MM.1S (cell line): Measurements from ENCODE around the gene LEFTY1.
A peak's percentile ranks its signal among the peaks of the same experiment; 100 is the strongest.

Experiments
- DNase-seq: peaks from one replicate; pipeline ENCODE4 v3.0.0-alpha.2; 2015
- H2AFZ ChIP-seq: fragments of 300-600 bp; sonication (generic); 2 replicates; pipeline ENCODE4 v1.6.0; 2016; ENCODE audit warnings: antibody characterized with exemption, low read length
- H3F3A ChIP-seq: fragments of 300-600 bp; sonication (generic); 2 replicates; pipeline ENCODE4 v1.6.1; 2016; ENCODE audit warnings: mild to moderate bottlenecking, antibody characterized with exemption, low read length, moderate library complexity, mixed read lengths; ENCODE audit not compliant: insufficient read depth
- H3K27ac ChIP-seq: fragments of 300-600 bp; sonication (generic); 2 replicates; pipeline ENCODE4 v1.5.1; 2016; ENCODE audit warnings: mild to moderate bottlenecking, low read length
- H3K27me3 ChIP-seq: fragments of 300-600 bp; sonication (generic); replicated peaks from 2 replicates; pipeline ENCODE4 v1.6.0; 2016; ENCODE audit warnings: low read length; ENCODE audit not compliant: insufficient read depth
- H3K36me3 ChIP-seq: fragments of 300-600 bp; sonication (generic); replicated peaks from 2 replicates; pipeline ENCODE4 v1.6.1; 2016; ENCODE audit warnings: mild to moderate bottlenecking, low read length, mixed read lengths; ENCODE audit not compliant: insufficient read depth
- H3K4me1 ChIP-seq: fragments of 300-600 bp; sonication (generic); 2 replicates; pipeline ENCODE4 v1.6.1; 2016; ENCODE audit warnings: low read length, mixed read lengths
- H3K4me2 ChIP-seq: fragments of 300-600 bp; sonication (generic); 2 replicates; pipeline ENCODE4 v1.6.0; 2016; ENCODE audit warnings: low read depth, low read length
- H3K4me3 ChIP-seq: fragments of 300-600 bp; sonication (generic); 2 replicates; pipeline ENCODE4 v1.5.1; 2016; ENCODE audit warnings: low read length, mixed read lengths
- H3K79me2 ChIP-seq: fragments of 300-600 bp; sonication (generic); 2 replicates; pipeline ENCODE4 v1.6.1; 2016; ENCODE audit warnings: mixed run types, low read length, mixed read lengths
- H3K9ac ChIP-seq: fragments of 300-600 bp; sonication (generic); 2 replicates; pipeline ENCODE4 v1.6.1; 2016; ENCODE audit warnings: low read length, mixed read lengths
- H3K9me2 ChIP-seq: fragments of 300-600 bp; sonication (generic); replicated peaks from 2 replicates; pipeline ENCODE4 v1.6.1; 2016; ENCODE audit warnings: mild to moderate bottlenecking, low read length, mixed read lengths; ENCODE audit not compliant: insufficient read depth
- H3K9me3 ChIP-seq: fragments of 300-600 bp; sonication (generic); replicated peaks from 2 replicates; pipeline ENCODE4 v1.6.1; 2016; ENCODE audit warnings: mild to moderate bottlenecking, low read length, mixed read lengths; ENCODE audit not compliant: insufficient read depth
- H4K20me1 ChIP-seq: fragments of 300-600 bp; sonication (generic); 2 replicates; pipeline ENCODE4 v1.6.1; 2016; ENCODE audit warnings: mild to moderate bottlenecking, low read length, moderate library complexity, mixed read lengths; ENCODE audit not compliant: insufficient read depth
- EZH2 ChIP-seq: fragments of 300-600 bp; sonication (generic); optimal IDR thresholded peaks from 2 replicates; pipeline ENCODE3; 2017; ENCODE audit warnings: low read depth, mild to moderate bottlenecking, antibody characterized with exemption, low read length, mixed read lengths
- EZH2phosphoT487 ChIP-seq: fragments of 300-600 bp; sonication (generic); IDR thresholded peaks from 2 replicates; pipeline ENCODE4 v1.6.1; 2018; ENCODE audit warnings: antibody characterized with exemption, low read length
- TF ChIP-seq, protein P1 (sequence below): fragments of 300-600 bp; sonication (generic); IDR thresholded peaks from 2 replicates; pipeline ENCODE4 v1.5.1; 2016; ENCODE audit warnings: antibody characterized with exemption, low read length, mixed read lengths

LEFTY1 gene

GRCh38 chr1:225859151-225859550, 29.8 kb downstream of the LEFTY1 start:
- H4K20me1 ChIP-seq = no peaks in the 10 kb centered on the region
- no peaks in the 10 kb centered on the region for H3K9me2 ChIP-seq
- H2AFZ ChIP-seq = no peak overlapping the region
- H3K4me2 ChIP-seq = no peak overlapping the region
- TF ChIP-seq, protein P1, sequence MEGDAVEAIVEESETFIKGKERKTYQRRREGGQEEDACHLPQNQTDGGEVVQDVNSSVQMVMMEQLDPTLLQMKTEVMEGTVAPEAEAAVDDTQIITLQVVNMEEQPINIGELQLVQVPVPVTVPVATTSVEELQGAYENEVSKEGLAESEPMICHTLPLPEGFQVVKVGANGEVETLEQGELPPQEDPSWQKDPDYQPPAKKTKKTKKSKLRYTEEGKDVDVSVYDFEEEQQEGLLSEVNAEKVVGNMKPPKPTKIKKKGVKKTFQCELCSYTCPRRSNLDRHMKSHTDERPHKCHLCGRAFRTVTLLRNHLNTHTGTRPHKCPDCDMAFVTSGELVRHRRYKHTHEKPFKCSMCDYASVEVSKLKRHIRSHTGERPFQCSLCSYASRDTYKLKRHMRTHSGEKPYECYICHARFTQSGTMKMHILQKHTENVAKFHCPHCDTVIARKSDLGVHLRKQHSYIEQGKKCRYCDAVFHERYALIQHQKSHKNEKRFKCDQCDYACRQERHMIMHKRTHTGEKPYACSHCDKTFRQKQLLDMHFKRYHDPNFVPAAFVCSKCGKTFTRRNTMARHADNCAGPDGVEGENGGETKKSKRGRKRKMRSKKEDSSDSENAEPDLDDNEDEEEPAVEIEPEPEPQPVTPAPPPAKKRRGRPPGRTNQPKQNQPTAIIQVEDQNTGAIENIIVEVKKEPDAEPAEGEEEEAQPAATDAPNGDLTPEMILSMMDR = no peak
- TF ChIP-seq EZH2 (no peak), EZH2phosphoT487 (no peak)
- H3K27me3 ChIP-seq = no peaks in the 10 kb centered on the region
- no peak overlapping the region for H3K4me3 ChIP-seq
- H3K79me2 ChIP-seq = peaks cover 67% of the 10 kb centered on the region
- no peak for DNase-seq
- no peak overlapping the region for H3K27ac ChIP-seq
- peaks cover 18% of the 10 kb centered on the region for H3K36me3 ChIP-seq
- peaks cover 37% of the 10 kb centered on the region for H3K4me1 ChIP-seq
- H3F3A ChIP-seq = peaks cover 36% of the 10 kb centered on the region
- H3K9ac ChIP-seq = no peak overlapping the region
- no peaks in the 10 kb centered on the region for H3K9me3 ChIP-seq

DNA sequence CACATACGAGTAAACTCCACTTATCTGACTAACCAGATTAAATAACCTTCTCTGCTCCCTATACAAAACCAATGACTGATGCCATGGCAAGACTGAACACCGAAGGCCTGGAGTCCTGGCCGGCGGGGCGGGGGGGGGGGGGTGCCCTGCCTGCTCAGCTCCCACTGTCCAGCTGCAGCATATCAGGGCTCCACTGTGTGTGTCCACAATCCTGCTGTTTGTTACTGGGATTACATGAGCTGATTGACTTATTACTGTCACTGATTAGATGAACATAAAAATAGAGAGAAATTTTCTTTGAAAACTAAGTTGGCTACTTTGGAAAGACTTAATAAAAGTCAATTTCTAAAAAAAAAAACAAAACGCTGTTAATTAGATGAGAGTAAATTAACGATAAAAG, 31.7 kb downstream of the LEFTY1 start:
- H3K4me1 ChIP-seq = peaks cover 56% of the 10 kb centered on the region
- DNase-seq = no peak
- no peaks in the 10 kb centered on the region for H3K27me3 ChIP-seq
- H3K4me2 ChIP-seq = peak overlapping the region; percentile 94
- H2AFZ ChIP-seq = no peak overlapping the region
- H3F3A ChIP-seq = peaks cover 54% of the 10 kb centered on the region
- no peak overlapping the region; the same call in 1 of the 2 replicates for H3K4me3 ChIP-seq
- peak overlapping the region; percentile 88; the same call in 1 of the 2 replicates for H3K27ac ChIP-seq
- H3K9me3 ChIP-seq = no peaks in the 10 kb centered on the region
- H3K9ac ChIP-seq = peak overlapping the region; percentile 57; the same call in 1 of the 2 replicates
- H3K9me2 ChIP-seq = no peaks in the 10 kb centered on the region
- peaks cover 16% of the 10 kb centered on the region for H3K36me3 ChIP-seq
- no peak for TF ChIP-seq EZH2
- no peak for TF ChIP-seq EZH2phosphoT487
- TF ChIP-seq, protein P1 = no peak
- no peaks in the 10 kb centered on the region for H4K20me1 ChIP-seq
- peaks cover 64% of the 10 kb centered on the region for H3K79me2 ChIP-seq

GRCh38 chr1:225855503-225856300, 33.2 kb downstream of the LEFTY1 start:
- peak overlapping the region; percentile 94 for H3K4me2 ChIP-seq
- TF ChIP-seq, protein P1 = peak; percentile 17; the same call in 1 of the 2 replicates
- no peak for TF ChIP-seq EZH2
- no peaks in the 10 kb centered on the region for H3K9me2 ChIP-seq
- no peaks in the 10 kb centered on the region for H3K9me3 ChIP-seq
- H3F3A ChIP-seq = peaks cover 62% of the 10 kb centered on the region
- no peaks in the 10 kb centered on the region for H4K20me1 ChIP-seq
- peaks cover 49% of the 10 kb centered on the region for H3K79me2 ChIP-seq
- H3K27ac ChIP-seq = peak overlapping the region; percentile 88
- peak overlapping the region; percentile 57 for H3K9ac ChIP-seq
- no peak overlapping the region for H2AFZ ChIP-seq
- H3K27me3 ChIP-seq = no peaks in the 10 kb centered on the region
- peak; percentile 94 for DNase-seq
- H3K4me1 ChIP-seq = peaks cover 71% of the 10 kb centered on the region
- H3K4me3 ChIP-seq = peak overlapping the region; percentile 33
- peaks cover 10% of the 10 kb centered on the region; the same call in 1 of the 2 replicates for H3K36me3 ChIP-seq
